Keratinocyte (primary cell): Measurements from ENCODE around the gene ZNF407. TPM values are rescaled to one million over a fixed set of nuclear protein-coding genes. Genes with fewer than 3 reads are reported as not detected.

Experiments
- DNase-seq: peaks from one replicate; pipeline ENCODE4 v3.0.0-alpha.2; 2011; ENCODE audit warnings: low read depth, missing footprints, low spot score
- FAIRE-seq: peaks from 2 replicates; lab custom pipeline; 2011; peaks lifted over from hg19 to GRCh38; lab: Jason Lieb, UNC
- H2AFZ ChIP-seq: 2 replicates; pipeline ENCODE4 v1.6.0; 2012; ENCODE audit warnings: low read length, control low read depth, inconsistent platforms; ENCODE audit not compliant: control insufficient read depth
- H3K27ac ChIP-seq: 2 replicates; pipeline ENCODE4 v1.5.1; 2011; ENCODE audit warnings: low read length; ENCODE audit not compliant: control insufficient read depth, insufficient read depth
- H3K27me3 ChIP-seq: 3 replicates; pipeline ENCODE4 v1.6.0; 2011; ENCODE audit warnings: low read length; ENCODE audit not compliant: control insufficient read depth, insufficient read depth; ENCODE audit errors: extremely low read depth
- H3K36me3 ChIP-seq, 2 experiments: 2 replicates in 1 of 2; 3 replicates in 1 of 2; pipeline ENCODE4 v1.5.1; 2011; ENCODE audit warnings: low read length in 2 of 2, mild to moderate bottlenecking in 1 of 2; ENCODE audit not compliant: control insufficient read depth in 2 of 2, insufficient read depth in 2 of 2; ENCODE audit errors: extremely low read depth in 1 of 2
- H3K4me1 ChIP-seq: 3 replicates; pipeline ENCODE4 v1.5.1; 2011; ENCODE audit warnings: low read length; ENCODE audit not compliant: control insufficient read depth, insufficient read depth; ENCODE audit errors: extremely low read depth
- H3K4me2 ChIP-seq: 3 replicates; pipeline ENCODE4 v1.6.0; 2011; ENCODE audit warnings: low read depth, low read length; ENCODE audit not compliant: control insufficient read depth, insufficient read depth; ENCODE audit errors: extremely low read depth
- H3K4me3 ChIP-seq, 3 experiments: fragments of 200-600 bp in 1 of 3; sonication (generic) in 1 of 3; 2 replicates in 2 of 3; 3 replicates in 1 of 3; pipeline ENCODE4 v1.5.1; 2011 to 2016; ENCODE audit warnings: low read length in 3 of 3, mild to moderate bottlenecking in 3 of 3, control low read depth in 2 of 3, inconsistent platforms in 1 of 3, low read depth in 1 of 3, mixed read lengths in 1 of 3, mixed run types in 1 of 3, moderate library complexity in 1 of 3; ENCODE audit not compliant: control insufficient read depth in 2 of 3, insufficient read depth in 2 of 3; ENCODE audit errors: extremely low read depth in 1 of 3
- H3K79me2 ChIP-seq: 2 replicates; pipeline ENCODE4 v1.6.0; 2012; ENCODE audit warnings: low read length; ENCODE audit not compliant: control insufficient read depth, insufficient read depth
- H3K9ac ChIP-seq: 3 replicates; pipeline ENCODE4 v1.6.0; 2011; ENCODE audit warnings: low read length; ENCODE audit not compliant: control insufficient read depth, insufficient read depth; ENCODE audit errors: extremely low read depth
- H3K9me1 ChIP-seq: 3 replicates; pipeline ENCODE4 v1.6.0; 2011; ENCODE audit warnings: low read length; ENCODE audit not compliant: control insufficient read depth, insufficient read depth; ENCODE audit errors: extremely low read depth
- H3K9me3 ChIP-seq: 2 replicates; pipeline ENCODE4 v1.5.1; 2012; ENCODE audit warnings: low read depth, low read length; ENCODE audit not compliant: control insufficient read depth
- H4K20me1 ChIP-seq: 3 replicates; pipeline ENCODE4 v1.6.0; 2011; ENCODE audit warnings: low read length; ENCODE audit not compliant: control insufficient read depth, insufficient read depth; ENCODE audit errors: extremely low read depth
- EZH2 ChIP-seq: IDR thresholded peaks from one replicate; pipeline ENCODE4 v1.6.1; 2012; ENCODE audit warnings: inconsistent platforms, mild to moderate bottlenecking, low read length, moderate library complexity
- dilution Hi-C: fragments of 300-500 bp; cut with MboI; formaldehyde crosslinking; loops from one replicate; pipeline ENCODE4 v1.7.0; 2020; ENCODE audit warnings: low sequenced_read_pairs; ENCODE audit not compliant: extremely low pct_ligation_motif_present
- polyA plus RNA-seq, 5 experiments: library from polyadenylated mRNA; depleted of rRNA in 3 of 5; stranded (reverse) in 3 of 5; stranded (forward) in 1 of 5; unstranded in 1 of 5; fragments of >200 nt; gene quantifications; 1 replicate in 1 of 5; 2 replicates in 3 of 5; 3 replicates in 1 of 5; pipeline versions ENCODE4 v1.2.1 to v1.2.3, GENCODE V29; 2011 to 2012; ENCODE audit warnings: missing spikeins in 2 of 5, low read depth in 1 of 5, low replicate concordance in 1 of 5
- TF ChIP-seq, protein P1 (sequence below), 3 experiments: IDR thresholded peaks in 1 of 3; conservative IDR thresholded peaks in 1 of 3; optimal IDR thresholded peaks in 1 of 3; 2 replicates in 2 of 3; 3 replicates in 1 of 3; pipeline versions ENCODE3 to v1.5.1; 2011; ENCODE audit warnings: low read length in 3 of 3, mild to moderate bottlenecking in 3 of 3, moderate library complexity in 2 of 3, control low read depth in 1 of 3, inconsistent platforms in 1 of 3; ENCODE audit not compliant: insufficient read depth in 2 of 3; ENCODE audit errors: extremely low read depth in 1 of 3

ZNF407 gene
- polyA plus RNA-seq, 1 donor (not counting 4 experiments of a cell fraction or from before 2014, with no cell fraction given), result 3.8 TPM

DNA sequence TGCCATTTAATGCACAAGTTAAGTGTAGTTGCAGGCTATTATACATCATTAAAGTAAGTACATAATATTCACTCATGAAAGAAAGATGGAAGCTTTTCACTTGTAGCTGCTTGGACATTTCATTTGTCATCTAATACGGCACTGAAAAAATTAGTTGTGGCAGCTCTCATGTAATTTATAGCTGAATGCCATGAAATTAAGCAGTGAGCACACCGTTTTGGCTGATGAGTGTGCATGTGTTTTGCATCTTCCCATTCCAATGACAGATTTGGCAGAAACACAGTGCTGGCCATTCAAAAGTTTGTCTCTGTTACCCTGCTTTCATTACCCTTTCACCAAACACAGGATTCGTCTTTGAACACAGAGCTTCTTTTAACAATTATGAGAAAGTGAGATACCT lies 437.3 kb downstream of the ZNF407 start:
- no peak overlapping the region for H3K4me3 ChIP-seq
- H3K79me2 ChIP-seq, result no peaks in the 10 kb centered on the region
- H3K36me3 ChIP-seq, result no peaks in the 10 kb centered on the region
- no peaks in the 10 kb centered on the region for H3K9me1 ChIP-seq
- dilution Hi-C loops, result no loop called here
- no peak for TF ChIP-seq EZH2
- TF ChIP-seq, protein P1, sequence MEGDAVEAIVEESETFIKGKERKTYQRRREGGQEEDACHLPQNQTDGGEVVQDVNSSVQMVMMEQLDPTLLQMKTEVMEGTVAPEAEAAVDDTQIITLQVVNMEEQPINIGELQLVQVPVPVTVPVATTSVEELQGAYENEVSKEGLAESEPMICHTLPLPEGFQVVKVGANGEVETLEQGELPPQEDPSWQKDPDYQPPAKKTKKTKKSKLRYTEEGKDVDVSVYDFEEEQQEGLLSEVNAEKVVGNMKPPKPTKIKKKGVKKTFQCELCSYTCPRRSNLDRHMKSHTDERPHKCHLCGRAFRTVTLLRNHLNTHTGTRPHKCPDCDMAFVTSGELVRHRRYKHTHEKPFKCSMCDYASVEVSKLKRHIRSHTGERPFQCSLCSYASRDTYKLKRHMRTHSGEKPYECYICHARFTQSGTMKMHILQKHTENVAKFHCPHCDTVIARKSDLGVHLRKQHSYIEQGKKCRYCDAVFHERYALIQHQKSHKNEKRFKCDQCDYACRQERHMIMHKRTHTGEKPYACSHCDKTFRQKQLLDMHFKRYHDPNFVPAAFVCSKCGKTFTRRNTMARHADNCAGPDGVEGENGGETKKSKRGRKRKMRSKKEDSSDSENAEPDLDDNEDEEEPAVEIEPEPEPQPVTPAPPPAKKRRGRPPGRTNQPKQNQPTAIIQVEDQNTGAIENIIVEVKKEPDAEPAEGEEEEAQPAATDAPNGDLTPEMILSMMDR (optimal IDR thresholded peaks at IDR 0.05 in 1 of 3, IDR thresholded peaks at IDR 0.05 in 1 of 3, conservative IDR thresholded peaks at IDR 0.05 in 1 of 3; ENCODE audit: extremely low read depth in 1 of 3, insufficient read depth in 2 of 3, low read length in 3 of 3), result no peak
- no peaks in the 10 kb centered on the region for H3K27me3 ChIP-seq
- DNase-seq (no peak), FAIRE-seq (no peak)
- H2AFZ ChIP-seq, result no peak overlapping the region
- no peak overlapping the region for H3K27ac ChIP-seq
- H3K4me2 ChIP-seq, result no peak overlapping the region
- no peaks in the 10 kb centered on the region for H4K20me1 ChIP-seq
- H3K9ac ChIP-seq, result no peak overlapping the region
- no peaks in the 10 kb centered on the region for H3K9me3 ChIP-seq
- no peaks in the 10 kb centered on the region for H3K4me1 ChIP-seq

DNA sequence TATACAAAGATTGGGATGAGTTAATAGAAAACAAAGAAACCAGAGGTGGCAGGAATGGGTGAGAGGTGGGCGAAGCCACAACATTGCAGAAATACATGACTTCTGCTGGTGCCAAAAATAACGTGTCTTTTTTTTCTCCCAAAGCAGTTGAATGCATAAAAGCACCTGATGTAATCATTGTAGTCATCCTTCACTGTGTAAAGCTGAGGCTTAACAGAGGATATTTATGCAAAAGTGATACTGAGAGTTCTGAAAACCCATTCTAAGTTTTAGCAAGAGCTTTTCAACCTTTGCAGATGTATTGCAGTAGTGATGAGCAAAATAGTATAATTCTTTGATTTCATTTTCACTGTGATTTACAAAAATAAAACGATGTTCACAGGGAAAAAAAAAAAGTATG lies 438.3 kb downstream of the ZNF407 start:
- Histone ChIP-seq H3K36me3 (no peaks in the 10 kb centered on the region), H2AFZ (no peak overlapping the region), H3K4me2 (no peak overlapping the region), H3K79me2 (no peaks in the 10 kb centered on the region), H3K4me1 (no peaks in the 10 kb centered on the region), H3K9me1 (no peaks in the 10 kb centered on the region), H3K9me3 (no peaks in the 10 kb centered on the region), H3K9ac (no peak overlapping the region), H3K4me3 (no peak overlapping the region), H3K27ac (no peak overlapping the region), H3K27me3 (no peaks in the 10 kb centered on the region), H4K20me1 (no peaks in the 10 kb centered on the region)
- TF ChIP-seq EZH2, result no peak
- TF ChIP-seq, protein P1 (optimal IDR thresholded peaks at IDR 0.05 in 1 of 3, IDR thresholded peaks at IDR 0.05 in 1 of 3, conservative IDR thresholded peaks at IDR 0.05 in 1 of 3; ENCODE audit: extremely low read depth in 1 of 3, insufficient read depth in 2 of 3, low read length in 3 of 3), result no peak
- dilution Hi-C loops, result no loop called here
- FAIRE-seq, result no peak
- DNase-seq, result no peak
